GM12878 (cell line): ENCODE data around the gene NTRK3.

Experiments used
- CHD2 ChIP-seq: IDR thresholded peaks from 2 replicates; pipeline ENCODE4 v1.6.1; 2011; ENCODE audit warnings: low read depth, low read length, improper control_type of control experiment, borderline replicate concordance
- EZH2 ChIP-seq: IDR thresholded peaks from 2 replicates; pipeline ENCODE4 v1.6.1; 2012; ENCODE audit warnings: low read depth, mild to moderate bottlenecking, control low read depth, inconsistent platforms, low read length, borderline replicate concordance; ENCODE audit not compliant: control insufficient read depth
- HDAC2 ChIP-seq: fragments of 200-600 bp; sonication (generic); IDR thresholded peaks from 2 replicates; pipeline ENCODE4 v1.6.1; 2017
- NFXL1 ChIP-seq: fragments of 450-650 bp; IDR thresholded peaks from 2 replicates; pipeline ENCODE4 v1.6.1; 2017; ENCODE audit warnings: antibody characterized with exemption, mild to moderate bottlenecking, borderline replicate concordance
- NR2C2 ChIP-seq: IDR thresholded peaks from 2 replicates; pipeline ENCODE4 v1.6.1; 2011; ENCODE audit warnings: borderline replicate concordance, low read depth; ENCODE audit not compliant: control insufficient read depth, insufficient read length
- POLR2AphosphoS5 ChIP-seq: IDR thresholded peaks from 2 replicates; pipeline ENCODE4 v1.6.1; 2011; ENCODE audit warnings: mild to moderate bottlenecking, low read length, inconsistent platforms
- SIN3A ChIP-seq: IDR thresholded peaks from 2 replicates; pipeline ENCODE4 v1.6.1; 2012; ENCODE audit warnings: low read depth, low read length, improper control_type of control experiment
- TF ChIP-seq, protein P1 (sequence below): IDR thresholded peaks from 2 replicates; pipeline ENCODE4 v1.6.1; 2012; ENCODE audit warnings: low read depth, low read length, improper control_type of control experiment
- TF ChIP-seq, protein P2 (sequence below), 3 experiments: IDR thresholded peaks in 2 of 3; conservative IDR thresholded peaks in 1 of 3; 2 replicates each; pipeline ENCODE4 v1.5.1; 2011; ENCODE audit warnings: low read depth in 3 of 3, low read length in 3 of 3, mild to moderate bottlenecking in 3 of 3, control low read depth in 2 of 3, moderate library complexity in 2 of 3, inconsistent platforms in 1 of 3, mixed read lengths in 1 of 3; ENCODE audit not compliant: control insufficient read depth in 2 of 3, insufficient read depth in 1 of 3; ENCODE audit errors: extremely low read depth in 1 of 3

DNA sequence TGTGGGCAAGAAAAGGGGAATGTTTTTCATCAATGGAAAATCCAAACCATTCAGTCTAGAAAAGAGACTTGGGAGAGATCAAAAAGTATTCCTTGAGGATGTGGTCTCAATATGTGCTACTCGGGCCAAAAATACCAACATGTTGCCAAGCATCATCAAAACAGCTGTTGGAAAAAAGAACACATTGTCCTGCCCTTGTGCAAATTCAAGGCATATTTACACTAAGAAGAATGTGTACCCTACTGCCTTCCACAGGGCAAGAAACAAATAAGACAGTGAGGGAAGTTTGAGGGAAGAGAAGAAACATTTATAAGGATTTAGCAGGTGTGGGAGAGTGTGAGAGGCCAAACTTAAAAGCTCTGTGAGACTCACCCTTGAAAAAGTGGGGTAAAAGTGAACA is 252.1 kb downstream of the NTRK3 start:
- TF ChIP-seq NR2C2 (no peak), POLR2AphosphoS5 (no peak), SIN3A (no peak), HDAC2 (no peak), EZH2 (no peak), CHD2 (no peak), NFXL1 (no peak)
- TF ChIP-seq, protein P1, sequence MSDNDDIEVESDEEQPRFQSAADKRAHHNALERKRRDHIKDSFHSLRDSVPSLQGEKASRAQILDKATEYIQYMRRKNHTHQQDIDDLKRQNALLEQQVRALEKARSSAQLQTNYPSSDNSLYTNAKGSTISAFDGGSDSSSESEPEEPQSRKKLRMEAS: no peak
- TF ChIP-seq, protein P2, sequence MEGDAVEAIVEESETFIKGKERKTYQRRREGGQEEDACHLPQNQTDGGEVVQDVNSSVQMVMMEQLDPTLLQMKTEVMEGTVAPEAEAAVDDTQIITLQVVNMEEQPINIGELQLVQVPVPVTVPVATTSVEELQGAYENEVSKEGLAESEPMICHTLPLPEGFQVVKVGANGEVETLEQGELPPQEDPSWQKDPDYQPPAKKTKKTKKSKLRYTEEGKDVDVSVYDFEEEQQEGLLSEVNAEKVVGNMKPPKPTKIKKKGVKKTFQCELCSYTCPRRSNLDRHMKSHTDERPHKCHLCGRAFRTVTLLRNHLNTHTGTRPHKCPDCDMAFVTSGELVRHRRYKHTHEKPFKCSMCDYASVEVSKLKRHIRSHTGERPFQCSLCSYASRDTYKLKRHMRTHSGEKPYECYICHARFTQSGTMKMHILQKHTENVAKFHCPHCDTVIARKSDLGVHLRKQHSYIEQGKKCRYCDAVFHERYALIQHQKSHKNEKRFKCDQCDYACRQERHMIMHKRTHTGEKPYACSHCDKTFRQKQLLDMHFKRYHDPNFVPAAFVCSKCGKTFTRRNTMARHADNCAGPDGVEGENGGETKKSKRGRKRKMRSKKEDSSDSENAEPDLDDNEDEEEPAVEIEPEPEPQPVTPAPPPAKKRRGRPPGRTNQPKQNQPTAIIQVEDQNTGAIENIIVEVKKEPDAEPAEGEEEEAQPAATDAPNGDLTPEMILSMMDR (IDR thresholded peaks at IDR 0.05 in 2 of 3, conservative IDR thresholded peaks at IDR 0.05 in 1 of 3; ENCODE audit: control insufficient read depth in 2 of 3, extremely low read depth in 1 of 3, insufficient read depth in 1 of 3, low read depth in 3 of 3, low read length in 3 of 3): no peak
